Measurements from ENCODE around the gene PCSK6. TPM values are rescaled to one million over a fixed set of nuclear protein-coding genes. Genes with fewer than 3 reads are reported as not detected.

PCSK6 gene
- polyA plus RNA-seq, 1 donor from 2014 or later = 1.1 TPM

GRCh38 chr15:101491734-101492640, 2.5 kb upstream of the PCSK6 start:
- Histone ChIP-seq H3K9ac (ENCODE audit: low read length) (no peak overlapping the region), H3K36me3 (ENCODE audit: insufficient read depth, low read length) (no peaks in the 10 kb centered on the region), H3K27me3 (ENCODE audit: insufficient read depth, low read depth, low read length) (peaks cover 25% of the 10 kb centered on the region), H3K9me3 (ENCODE audit: low read length) (peaks cover 3% of the 10 kb centered on the region), H3K4me2 (ENCODE audit: low read length) (no peak overlapping the region), H3K4me3 (ENCODE audit: low read length) (no peak overlapping the region), H4K20me1 (ENCODE audit: insufficient read depth) (no peaks in the 10 kb centered on the region), H3F3A (ENCODE audit: insufficient read depth, low read length, poor library complexity, severe bottlenecking) (no peaks in the 10 kb centered on the region), H2AFZ (ENCODE audit: low read depth, low read length) (no peak overlapping the region), H3K9me2 (ENCODE audit: insufficient read depth, low read length) (no peaks in the 10 kb centered on the region), H3K79me2 (replicated peaks; ENCODE audit: insufficient read depth, low read length) (no peaks in the 10 kb centered on the region), H3K27ac (ENCODE audit: low read length) (no peak overlapping the region)
- no peak for TF ChIP-seq SMC3 (conservative IDR thresholded peaks at IDR 0.05; ENCODE audit: poor library complexity)
- TF ChIP-seq POLR2AphosphoS5 (IDR thresholded peaks at IDR 0.05) = no peak
- no peak for TF ChIP-seq CTCF (IDR thresholded peaks at IDR 0.05; ENCODE audit: poor library complexity, severe bottlenecking)

- no peaks in the 10 kb centered on the region for H3F3A ChIP-seq (ENCODE audit: insufficient read depth, low read length, poor library complexity, severe bottlenecking)
- H3K27ac ChIP-seq (ENCODE audit: low read length) = no peak overlapping the region
- peaks cover 25% of the 10 kb centered on the region for H3K27me3 ChIP-seq (ENCODE audit: insufficient read depth, low read depth, low read length)
- no peak overlapping the region for H3K9ac ChIP-seq (ENCODE audit: low read length)
- no peaks in the 10 kb centered on the region for H3K36me3 ChIP-seq (ENCODE audit: insufficient read depth, low read length)
- H3K4me3 ChIP-seq (ENCODE audit: low read length) = no peak overlapping the region
- H2AFZ ChIP-seq (ENCODE audit: low read depth, low read length) = no peak overlapping the region
- H3K9me2 ChIP-seq (ENCODE audit: insufficient read depth, low read length) = no peaks in the 10 kb centered on the region
- H3K9me3 ChIP-seq (ENCODE audit: low read length) = peaks cover 3% of the 10 kb centered on the region
- no peaks in the 10 kb centered on the region for H4K20me1 ChIP-seq (ENCODE audit: insufficient read depth)
- TF ChIP-seq MXI1 (conservative IDR thresholded peaks at IDR 0.05; ENCODE audit: poor library complexity, severe bottlenecking) (no peak), CTCF (IDR thresholded peaks at IDR 0.05; ENCODE audit: poor library complexity, severe bottlenecking) (no peak), POLR2AphosphoS5 (IDR thresholded peaks at IDR 0.05) (no peak), TAF1 (IDR thresholded peaks at IDR 0.05; ENCODE audit: low read depth) (no peak)
- no peak overlapping the region for H3K4me2 ChIP-seq (ENCODE audit: low read length)
- no peaks in the 10 kb centered on the region for H3K79me2 ChIP-seq (replicated peaks; ENCODE audit: insufficient read depth, low read length)
Measured at GRCh38 chr15:101490922-101491733, 1.6 kb upstream of the PCSK6 start.

- Histone ChIP-seq H3K36me3 (ENCODE audit: insufficient read depth, low read length) (no peaks in the 10 kb centered on the region), H3K79me2 (replicated peaks; ENCODE audit: insufficient read depth, low read length) (no peaks in the 10 kb centered on the region), H3K9me3 (ENCODE audit: low read length) (peaks cover 3% of the 10 kb centered on the region), H3K4me2 (ENCODE audit: low read length) (no peak overlapping the region), H3K9me2 (ENCODE audit: insufficient read depth, low read length) (no peaks in the 10 kb centered on the region), H2AFZ (ENCODE audit: low read depth, low read length) (no peak overlapping the region), H3K4me3 (ENCODE audit: low read length) (no peak overlapping the region), H3K9ac (ENCODE audit: low read length) (no peak overlapping the region), H3K27me3 (ENCODE audit: insufficient read depth, low read depth, low read length) (peaks cover 25% of the 10 kb centered on the region), H4K20me1 (ENCODE audit: insufficient read depth) (no peaks in the 10 kb centered on the region), H3F3A (ENCODE audit: insufficient read depth, low read length, poor library complexity, severe bottlenecking) (no peaks in the 10 kb centered on the region), H3K27ac (ENCODE audit: low read length) (no peak overlapping the region)
- TF ChIP-seq SMC3 (conservative IDR thresholded peaks at IDR 0.05; ENCODE audit: poor library complexity) = no peak
- TF ChIP-seq TAF1 (IDR thresholded peaks at IDR 0.05; ENCODE audit: low read depth) = no peak
- no peak for TF ChIP-seq EP300 (conservative IDR thresholded peaks at IDR 0.05; ENCODE audit: poor library complexity, severe bottlenecking)
- TF ChIP-seq EZH2 (IDR thresholded peaks at IDR 0.05; ENCODE audit: borderline replicate concordance, insufficient read depth, low read length, poor library complexity, severe bottlenecking) = no peak
- TF ChIP-seq RAD21 (conservative IDR thresholded peaks at IDR 0.05) = no peak
- TF ChIP-seq CTCF (IDR thresholded peaks at IDR 0.05; ENCODE audit: poor library complexity, severe bottlenecking) = no peak
- no peak for TF ChIP-seq POLR2AphosphoS5 (IDR thresholded peaks at IDR 0.05)
- TF ChIP-seq MXI1 (conservative IDR thresholded peaks at IDR 0.05; ENCODE audit: poor library complexity, severe bottlenecking) = no peak
Measured at GRCh38 chr15:101490408-101490891, 943 bp upstream of the PCSK6 start.

Data from neural cell (in vitro differentiated cells).